Gastroesophageal sphincter (tissue), 3 donors: ENCODE data around the gene HMOX1.

Experiments
- CTCF ChIP-seq, 4 experiments: fragments of 200-600 bp in 2 of 4; fragments of 450-650 bp in 2 of 4; sonication (generic) in 1 of 4; IDR thresholded peaks; one replicate each; pipeline ENCODE4 v1.5.1; 2017 to 2019; ENCODE audit warnings: antibody characterized with exemption in 4 of 4, mild to moderate bottlenecking in 2 of 4, moderate library complexity in 2 of 4
- EP300 ChIP-seq: sonication (generic); formaldehyde crosslinking; IDR thresholded peaks from one replicate; pipeline ENCODE4 v1.6.1; 2017; ENCODE audit warnings: antibody characterized with exemption, mild to moderate bottlenecking
- POLR2A ChIP-seq, 2 donors: fragments of 450-650 bp; IDR thresholded peaks; one replicate each; pipeline ENCODE4 v1.6.1; 2017; ENCODE audit warnings: antibody characterized with exemption in 2 of 2, mild to moderate bottlenecking in 2 of 2, moderate library complexity in 1 of 2
- POLR2AphosphoS5 ChIP-seq: sonication (generic); formaldehyde crosslinking; IDR thresholded peaks from one replicate; pipeline ENCODE4 v1.6.1; 2017; ENCODE audit warnings: antibody characterized with exemption

- TF ChIP-seq CTCF (IDR thresholded peaks at IDR 0.05) (no peak), POLR2A (IDR thresholded peaks at IDR 0.05) (no peak), POLR2AphosphoS5 (no peak), EP300 (no peak)
These were observed 17.3 kb upstream of the HMOX1 start for GRCh38 chr22:35363566-35364086.
